GM13976 (cell line): Measurements from ENCODE around the gene SMYD3.

Source experiments
- DNase-seq: peaks from one replicate; pipeline ENCODE4 v3.0.0; 2012; ENCODE audit warnings: low spot score
- CTCF ChIP-seq: IDR thresholded peaks from 2 replicates; pipeline ENCODE4 v1.5.1; 2012; ENCODE audit warnings: borderline replicate concordance, mild to moderate bottlenecking; ENCODE audit not compliant: insufficient read depth; ENCODE audit errors: extremely low read depth, missing control alignments, control extremely low read depth
- in situ Hi-C: fragments of 300-500 bp; cut with MboI; formaldehyde crosslinking; loops from one replicate; pipeline ENCODE4 v1.12.0; 2022; ENCODE audit warnings: low sequenced_read_pairs, mixed read lengths, inconsistent platforms; ENCODE audit not compliant: unreplicated experiment

The SMYD3 gene

DNA sequence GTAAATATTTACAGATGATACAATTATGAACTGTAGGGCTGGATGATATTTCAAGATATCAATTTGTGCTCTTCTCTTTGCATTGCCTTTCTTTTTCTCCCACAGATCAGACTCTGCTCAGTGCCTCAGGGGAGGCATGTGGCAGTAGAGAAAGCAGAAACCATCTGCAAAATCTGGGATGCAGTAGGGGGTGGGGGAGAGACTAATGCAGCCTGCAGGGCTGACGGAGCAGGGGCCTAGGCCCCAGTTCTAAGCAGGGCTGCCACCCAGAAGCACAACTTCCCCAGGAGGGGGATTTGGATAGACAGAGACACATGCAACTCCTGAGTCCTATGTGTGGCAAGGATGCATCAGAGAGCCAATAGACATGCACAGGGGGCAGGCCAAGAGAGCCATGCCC is 511.6 kb downstream of the SMYD3 start:
- in situ Hi-C loops: no loop called here
- DNase-seq: no peak
- no peak for TF ChIP-seq CTCF

DNA sequence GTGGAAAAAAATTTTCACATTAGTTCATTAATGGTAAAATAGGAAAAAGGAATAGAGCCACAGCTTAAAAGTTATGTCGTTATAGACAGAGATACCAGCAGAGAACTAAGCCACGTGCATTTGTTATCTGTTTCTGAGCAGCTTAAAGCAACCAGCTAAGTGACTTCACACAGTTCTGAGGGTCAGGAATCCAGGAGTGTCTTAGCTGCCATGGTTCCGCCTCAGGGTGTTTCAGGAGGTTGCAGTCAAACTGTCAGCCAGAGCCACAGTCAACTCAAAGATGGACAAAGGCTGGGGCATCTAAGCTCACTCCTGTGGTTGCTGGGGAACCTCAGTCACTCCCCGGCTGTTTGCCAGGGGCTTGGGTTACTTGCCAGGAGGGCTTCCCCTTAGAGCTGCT is 515.8 kb downstream of the SMYD3 start:
- no peak for TF ChIP-seq CTCF
- no peak for DNase-seq
- in situ Hi-C loops: no loop called here

GRCh38 chr1:245990315-245991022 is 516.6 kb downstream of the SMYD3 start:
- in situ Hi-C loops: no loop called here
- TF ChIP-seq CTCF: no peak
- DNase-seq: no peak

GRCh38 chr1:245988393-245989078 is 518.5 kb downstream of the SMYD3 start:
- in situ Hi-C loops: no loop called here
- DNase-seq: no peak
- TF ChIP-seq CTCF: no peak

- no peak for TF ChIP-seq CTCF
- no peak for DNase-seq
- in situ Hi-C loops: no loop called here
These were observed 519.1 kb downstream of the SMYD3 start for GRCh38 chr1:245987997-245988392.

GRCh38 chr1:245987577-245987976 is 519.5 kb downstream of the SMYD3 start:
- in situ Hi-C loops: no loop called here
- no peak for TF ChIP-seq CTCF
- DNase-seq: no peak

DNA sequence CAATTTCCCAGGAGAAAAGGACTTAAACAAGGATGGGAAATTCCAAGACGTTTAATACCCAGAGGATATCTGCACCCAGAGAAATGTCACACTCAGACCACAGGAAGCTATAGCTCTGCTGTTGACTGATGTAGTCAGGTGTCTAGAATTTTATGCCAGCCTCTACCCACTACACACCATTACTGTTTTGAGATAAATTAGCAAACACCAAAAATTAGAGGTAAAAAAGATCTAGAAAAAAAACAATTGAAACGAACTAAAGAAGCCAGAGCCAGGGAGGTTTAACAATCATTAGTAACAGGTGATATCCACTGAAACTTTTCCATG is 519.9 kb downstream of the SMYD3 start:
- TF ChIP-seq CTCF: no peak
- in situ Hi-C loops: no loop called here
- DNase-seq: no peak
